Stimulated activated CD8-positive, alpha-beta memory T cell treated with anti-CD3 and anti-CD28 coated beads, Interleukin-2, amount 100 ng/mL, for 48 hours (primary cell): ENCODE measurements around the gene DOCK4.

Experiments
- DNase-seq, 2 donors: peaks; one replicate each; pipeline ENCODE4 v3.0.0-alpha.2; 2020; ENCODE audit warnings: low read depth in 2 of 2

Gene DOCK4

GRCh38 chr7:112081778-112082177 is 124.4 kb downstream of the DOCK4 start:
- no peak for DNase-seq

- DNase-seq = no peak
These were observed 125.2 kb downstream of the DOCK4 start for GRCh38 chr7:112080978-112081377.

GRCh38 chr7:112080441-112080840 is 125.8 kb downstream of the DOCK4 start:
- no peak for DNase-seq

- DNase-seq = no peak
These were observed 126.5 kb downstream of the DOCK4 start for GRCh38 chr7:112079673-112080072.

- no peak for DNase-seq
These were observed 127.1 kb downstream of the DOCK4 start for GRCh38 chr7:112079122-112079521.

GRCh38 chr7:112076324-112076723 is 129.9 kb downstream of the DOCK4 start:
- no peak for DNase-seq

- no peak for DNase-seq
These were observed 131.7 kb downstream of the DOCK4 start for GRCh38 chr7:112074464-112074863.

GRCh38 chr7:112073530-112073929 is 132.7 kb downstream of the DOCK4 start:
- no peak for DNase-seq

GRCh38 chr7:112072541-112073245 is 133.5 kb downstream of the DOCK4 start:
- no peak for DNase-seq

GRCh38 chr7:112071856-112072255 is 134.3 kb downstream of the DOCK4 start:
- DNase-seq = no peak

GRCh38 chr7:112070674-112071256 is 135.4 kb downstream of the DOCK4 start:
- DNase-seq = no peak

- DNase-seq = no peak
These were observed 136.3 kb downstream of the DOCK4 start for GRCh38 chr7:112069879-112070321.

GRCh38 chr7:112068967-112069366 is 137.2 kb downstream of the DOCK4 start:
- no peak for DNase-seq

GRCh38 chr7:112067632-112068540 is 138.3 kb downstream of the DOCK4 start:
- no peak for DNase-seq

GRCh38 chr7:112067200-112067599 is 139.0 kb downstream of the DOCK4 start:
- no peak for DNase-seq

GRCh38 chr7:112065758-112066157 is 140.4 kb downstream of the DOCK4 start:
- DNase-seq = no peak

- no peak for DNase-seq
These were observed 141.4 kb downstream of the DOCK4 start for GRCh38 chr7:112064627-112065385.

GRCh38 chr7:112063974-112064373 is 142.2 kb downstream of the DOCK4 start:
- DNase-seq = no peak

- DNase-seq = no peak
These were observed 145.1 kb downstream of the DOCK4 start for GRCh38 chr7:112061051-112061450.

- no peak for DNase-seq
These were observed 145.6 kb downstream of the DOCK4 start for GRCh38 chr7:112060625-112061024.

GRCh38 chr7:112059675-112060074 is 146.5 kb downstream of the DOCK4 start:
- no peak for DNase-seq

- no peak for DNase-seq
These were observed 147.5 kb downstream of the DOCK4 start for GRCh38 chr7:112058686-112059085.
